Adrenal gland (tissue), 5 donors: ENCODE results near the gene TSPAN13.

Experiments used
- CTCF ChIP-seq, 6 experiments: fragments of 450-650 bp in 4 of 6; fragments of 200-600 bp in 2 of 6; sonication (generic) in 1 of 6; IDR thresholded peaks; 1 replicate in 5 of 6; 2 replicates in 1 of 6; pipeline versions ENCODE4 v1.5.1 to v1.8.0; 2016 to 2021; ENCODE audit warnings: antibody characterized with exemption in 6 of 6, mild to moderate bottlenecking in 2 of 6, moderate library complexity in 1 of 6
- POLR2A ChIP-seq, 2 donors: fragments of 450-650 bp; IDR thresholded peaks; one replicate each; pipeline ENCODE4 v1.6.1; 2017; ENCODE audit warnings: antibody characterized with exemption in 2 of 2, mild to moderate bottlenecking in 2 of 2, moderate library complexity in 1 of 2
- donor health status: DM: no; HTN: no; CAD: no.

GRCh38 chr7:16727736-16728135 lies 25.8 kb upstream of the TSPAN13 start:
- TF ChIP-seq CTCF (IDR thresholded peaks at IDR 0.05) (no peak), POLR2A (IDR thresholded peaks at IDR 0.05) (no peak)
